ENCODE results near the gene B4GALT3. TPM values are rescaled to one million over a fixed set of nuclear protein-coding genes. Genes with fewer than 3 reads are reported as not detected.

Gene B4GALT3
- total RNA-seq, 1 experiment from 2014 or later: 39.6 TPM

- no peaks in the 10 kb centered on the region for H3K27me3 Mint-ChIP-seq (ENCODE audit: insufficient read depth, unreplicated experiment)
- peaks cover 20% of the 10 kb centered on the region for H3K4me1 Mint-ChIP-seq (ENCODE audit: low read depth, unreplicated experiment)
- Histone ChIP-seq H3K36me3 (ENCODE audit: control insufficient read depth, insufficient read depth, low read length) (peaks cover 2% of the 10 kb centered on the region; the same call in 1 of the 2 replicates), H3K4me1 (peaks cover 4% of the 10 kb centered on the region), H3K27me3 (replicated peaks; ENCODE audit: control insufficient read depth, insufficient read depth, low read length) (no peaks in the 10 kb centered on the region), H3K9me3 (no peaks in the 10 kb centered on the region), H3K4me3 (ENCODE audit: low read depth, low read length) (no peak overlapping the region)
- intact Hi-C loops (cut with micrococcal nuclease; ENCODE audit: unreplicated experiment): loop anchor here (1.0 to 5.0 kb wide), 2 partner anchors 62 to 203 kb away; partner anchors contain the start of genes NIT1 and PFDN2
- TF ChIP-seq CTCF (IDR thresholded peaks at IDR 0.05; ENCODE audit: insufficient read depth in 1 of 2, low read depth in 1 of 2, low read length in 1 of 2, severe bottlenecking in 1 of 2, unreplicated experiment in 1 of 2): no peak
- no peak overlapping the region for H3K27ac Mint-ChIP-seq (ENCODE audit: unreplicated experiment)
- peaks cover 8% of the 10 kb centered on the region for H3K36me3 Mint-ChIP-seq (ENCODE audit: insufficient read depth, unreplicated experiment)
- no peak for DNase-seq
- no peaks in the 10 kb centered on the region for H3K9me3 Mint-ChIP-seq (ENCODE audit: unreplicated experiment)
- no peak overlapping the region for H3K4me3 Mint-ChIP-seq (ENCODE audit: unreplicated experiment)
- CTCF ChIA-PET: no interaction called here
- BruUV-seq (replicated peaks): no TSS peak
- POLR2A ChIA-PET: no interaction called here
Measured at GRCh38 chr1:161179698-161180097, 2.4 kb upstream of the B4GALT3 start.

- Mint-ChIP-seq H3K4me1 (ENCODE audit: low read depth, unreplicated experiment) (peaks cover 17% of the 10 kb centered on the region), H3K27me3 (ENCODE audit: insufficient read depth, unreplicated experiment) (no peaks in the 10 kb centered on the region), H3K9me3 (ENCODE audit: unreplicated experiment) (no peaks in the 10 kb centered on the region), H3K36me3 (ENCODE audit: insufficient read depth, unreplicated experiment) (peaks cover 26% of the 10 kb centered on the region), H3K4me3 (ENCODE audit: unreplicated experiment) (peak overlapping the region; percentile 85), H3K27ac (ENCODE audit: unreplicated experiment) (peak overlapping the region; percentile 96)
- Histone ChIP-seq H3K4me3 (ENCODE audit: low read depth, low read length) (peak overlapping the region; percentile 91), H3K27me3 (replicated peaks; ENCODE audit: control insufficient read depth, insufficient read depth, low read length) (no peaks in the 10 kb centered on the region), H3K36me3 (ENCODE audit: control insufficient read depth, insufficient read depth, low read length) (peaks cover 4% of the 10 kb centered on the region; the same call in 1 of the 2 replicates), H3K9me3 (no peaks in the 10 kb centered on the region), H3K4me1 (peaks cover 4% of the 10 kb centered on the region)
- ChIA-PET CTCF (no interaction called here), POLR2A (interaction anchor here (2.4 kb wide), 1 partner anchor 12 kb away, joined by 25 read pairs; the partner anchor contains the start of gene PPOX)
- TF ChIP-seq CTCF (IDR thresholded peaks at IDR 0.05; ENCODE audit: insufficient read depth in 1 of 2, low read depth in 1 of 2, low read length in 1 of 2, severe bottlenecking in 1 of 2, unreplicated experiment in 1 of 2): no peak
- DNase-seq: no peak
- intact Hi-C loops (cut with micrococcal nuclease; ENCODE audit: unreplicated experiment): loop anchor here (5.0 kb wide), 1 partner anchor 61 kb away; the partner anchor contains the start of genes NIT1 and PFDN2
- TSS peak; percentile 98 for BruUV-seq (replicated peaks)
Measured at GRCh38 chr1:161177936-161178244, 583 bp upstream of the B4GALT3 start.

GRCh38 chr1:161176468-161177111, 717 bp downstream of the B4GALT3 start:
- peaks cover 37% of the 10 kb centered on the region for H3K36me3 Mint-ChIP-seq (ENCODE audit: insufficient read depth, unreplicated experiment)
- no peak for DNase-seq
- no peaks in the 10 kb centered on the region for H3K9me3 ChIP-seq
- peaks cover 4% of the 10 kb centered on the region for H3K4me1 ChIP-seq
- H3K27me3 ChIP-seq (replicated peaks; ENCODE audit: control insufficient read depth, insufficient read depth, low read length): no peaks in the 10 kb centered on the region
- H3K4me3 ChIP-seq (ENCODE audit: low read depth, low read length): peak overlapping the region; percentile 91
- H3K9me3 Mint-ChIP-seq (ENCODE audit: unreplicated experiment): no peaks in the 10 kb centered on the region
- ChIA-PET CTCF (interaction anchor here (1.1 to 1.4 kb wide), 2 partner anchors 11 to 49 kb away, joined by 3 to 22 read pairs; partner anchors contain the start of genes PPOX and TOMM40L), POLR2A (interaction anchor here (0.6 to 2.4 kb wide), 6 partner anchors 9 to 213 kb away, joined by 4 to 25 read pairs (median 7); partner anchors contain the start of genes NDUFS2, PPOX, TOMM40L and USP21)
- H3K4me1 Mint-ChIP-seq (ENCODE audit: low read depth, unreplicated experiment): peaks cover 14% of the 10 kb centered on the region
- intact Hi-C loops (cut with micrococcal nuclease; ENCODE audit: unreplicated experiment): loop anchor here (5.0 kb wide), 1 partner anchor 59 kb away; the partner anchor contains the start of genes NIT1 and PFDN2
- H3K27ac Mint-ChIP-seq (ENCODE audit: unreplicated experiment): peak overlapping the region; percentile 96
- peaks cover 4% of the 10 kb centered on the region; the same call in 1 of the 2 replicates for H3K36me3 ChIP-seq (ENCODE audit: control insufficient read depth, insufficient read depth, low read length)
- H3K4me3 Mint-ChIP-seq (ENCODE audit: unreplicated experiment): peak overlapping the region; percentile 85
- H3K27me3 Mint-ChIP-seq (ENCODE audit: insufficient read depth, unreplicated experiment): no peaks in the 10 kb centered on the region
- BruUV-seq (replicated peaks): no TSS peak
- TF ChIP-seq CTCF (IDR thresholded peaks at IDR 0.05; ENCODE audit: insufficient read depth in 1 of 2, low read depth in 1 of 2, low read length in 1 of 2, severe bottlenecking in 1 of 2, unreplicated experiment in 1 of 2): no peak

All from Caco-2 (cell line).